Coronary artery (tissue), 2 donors: ENCODE measurements around the gene KIF5C.

Source experiments
- DNase-seq: peaks from one replicate; pipeline ENCODE4 v3.0.0-alpha.2; 2017; ENCODE audit warnings: low spot score
- H3K27ac ChIP-seq, 2 donors: fragments of 200-600 bp; sonication (generic); one replicate each; pipeline ENCODE4 v1.5.1; 2016 to 2019
- H3K4me3 ChIP-seq: fragments of 200-600 bp; sonication (generic); 2 replicates; pipeline ENCODE4 v1.5.1; 2016; ENCODE audit warnings: mild to moderate bottlenecking, moderate library complexity
- TF ChIP-seq, protein P1 (sequence below): fragments of 200-600 bp; sonication (generic); IDR thresholded peaks from one replicate; pipeline ENCODE4 v1.5.1; 2019; ENCODE audit warnings: antibody characterized with exemption

Gene KIF5C

DNA sequence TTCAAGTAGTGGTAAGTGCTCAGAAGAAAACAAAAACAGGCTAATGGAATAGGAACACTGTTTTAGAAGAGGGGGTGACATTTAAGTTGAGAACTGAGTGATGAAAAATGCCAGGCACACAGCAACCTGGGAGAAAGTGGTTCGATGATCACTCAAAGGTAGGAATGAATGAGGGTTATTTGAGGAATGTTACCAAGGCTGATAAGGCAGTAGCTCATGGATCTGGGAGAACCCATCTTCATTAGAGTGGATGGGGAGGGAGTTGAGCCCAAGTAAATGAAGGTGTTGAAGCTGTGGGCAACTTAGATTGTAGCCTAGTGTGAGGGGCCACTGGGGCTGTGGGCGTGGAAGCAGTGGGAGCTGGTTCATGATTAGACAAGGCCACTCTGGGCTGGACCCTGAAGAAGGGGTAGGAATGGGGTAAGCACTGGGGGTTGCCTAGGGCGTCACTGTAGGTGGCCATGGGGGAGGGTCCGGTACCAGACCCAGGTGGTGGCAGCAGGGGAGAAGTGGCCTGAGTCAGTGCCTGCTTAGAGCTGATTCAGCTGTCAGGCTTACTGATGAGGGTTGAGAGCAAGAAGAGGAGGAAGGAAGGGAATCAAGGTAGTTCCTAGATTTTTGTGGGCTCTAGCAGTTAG, 141.0 kb downstream of the KIF5C start:
- Histone ChIP-seq H3K4me3 (no peak overlapping the region), H3K27ac (no peak overlapping the region)
- no peak for DNase-seq
- TF ChIP-seq, protein P1, sequence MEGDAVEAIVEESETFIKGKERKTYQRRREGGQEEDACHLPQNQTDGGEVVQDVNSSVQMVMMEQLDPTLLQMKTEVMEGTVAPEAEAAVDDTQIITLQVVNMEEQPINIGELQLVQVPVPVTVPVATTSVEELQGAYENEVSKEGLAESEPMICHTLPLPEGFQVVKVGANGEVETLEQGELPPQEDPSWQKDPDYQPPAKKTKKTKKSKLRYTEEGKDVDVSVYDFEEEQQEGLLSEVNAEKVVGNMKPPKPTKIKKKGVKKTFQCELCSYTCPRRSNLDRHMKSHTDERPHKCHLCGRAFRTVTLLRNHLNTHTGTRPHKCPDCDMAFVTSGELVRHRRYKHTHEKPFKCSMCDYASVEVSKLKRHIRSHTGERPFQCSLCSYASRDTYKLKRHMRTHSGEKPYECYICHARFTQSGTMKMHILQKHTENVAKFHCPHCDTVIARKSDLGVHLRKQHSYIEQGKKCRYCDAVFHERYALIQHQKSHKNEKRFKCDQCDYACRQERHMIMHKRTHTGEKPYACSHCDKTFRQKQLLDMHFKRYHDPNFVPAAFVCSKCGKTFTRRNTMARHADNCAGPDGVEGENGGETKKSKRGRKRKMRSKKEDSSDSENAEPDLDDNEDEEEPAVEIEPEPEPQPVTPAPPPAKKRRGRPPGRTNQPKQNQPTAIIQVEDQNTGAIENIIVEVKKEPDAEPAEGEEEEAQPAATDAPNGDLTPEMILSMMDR = no peak

DNA sequence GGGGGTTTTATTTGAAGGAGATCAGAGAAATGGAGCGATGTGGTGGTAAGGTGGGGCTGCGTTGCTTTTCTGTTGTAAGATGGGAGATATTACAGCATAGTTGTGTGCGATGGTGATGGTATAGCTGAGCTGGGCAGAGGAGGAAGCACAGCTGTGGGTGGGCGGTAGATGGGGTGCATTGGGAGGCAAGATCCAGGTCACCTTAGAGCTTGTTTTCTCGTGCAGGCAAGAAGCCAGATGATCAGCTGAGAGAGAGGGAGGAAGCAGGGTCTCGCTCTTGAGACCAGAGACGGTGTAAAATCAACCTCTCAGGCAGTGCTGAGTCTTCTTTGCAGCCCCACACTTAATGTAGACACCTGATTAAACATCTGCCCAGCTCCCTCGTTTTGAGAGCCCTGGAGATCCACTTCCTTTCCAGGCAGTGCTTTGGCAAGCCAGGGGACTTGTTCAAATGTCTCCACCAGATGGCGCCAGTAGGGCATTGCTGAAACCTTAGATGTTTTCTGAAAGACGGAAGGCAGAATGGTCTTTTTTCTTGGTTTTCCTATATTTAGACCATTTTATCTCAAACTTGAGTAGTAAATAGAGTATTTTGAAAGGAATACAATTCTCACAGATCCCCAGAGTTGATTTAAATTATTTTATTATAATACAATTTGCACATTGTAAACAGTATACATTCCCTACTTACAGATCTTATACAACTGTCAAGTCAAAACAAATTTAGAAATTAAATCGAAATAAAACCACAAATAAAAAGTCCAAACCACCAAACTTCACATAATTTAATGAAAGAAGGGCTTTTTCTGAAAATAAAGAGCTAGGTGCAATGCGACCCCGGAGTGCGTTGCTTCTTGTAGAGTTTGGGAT, 142.3 kb downstream of the KIF5C start:
- TF ChIP-seq, protein P1 = peak; percentile 79
- no peak for DNase-seq
- H3K4me3 ChIP-seq = no peak overlapping the region
- H3K27ac ChIP-seq = no peak overlapping the region

DNA sequence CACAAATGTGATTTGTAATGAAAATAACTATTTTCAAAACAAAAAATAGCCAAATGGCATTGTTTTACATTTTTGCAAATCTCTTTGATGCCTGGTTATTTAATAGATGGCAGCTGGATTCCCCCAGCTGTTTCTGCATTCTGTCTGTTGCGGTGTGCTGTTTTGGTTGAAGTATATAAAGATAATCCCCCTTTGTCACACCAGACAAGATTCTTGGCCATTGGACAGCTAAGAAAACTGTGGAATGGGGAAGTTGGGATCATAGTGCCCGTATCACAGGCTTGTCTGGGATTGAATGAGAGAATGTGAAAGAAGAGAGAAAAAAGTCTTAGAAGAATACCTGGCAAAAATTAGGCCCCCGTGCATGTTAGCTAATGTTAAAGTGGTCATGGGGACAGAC, 144.0 kb downstream of the KIF5C start:
- H3K4me3 ChIP-seq = no peak overlapping the region
- DNase-seq = no peak
- no peak overlapping the region for H3K27ac ChIP-seq
- TF ChIP-seq, protein P1 = no peak

DNA sequence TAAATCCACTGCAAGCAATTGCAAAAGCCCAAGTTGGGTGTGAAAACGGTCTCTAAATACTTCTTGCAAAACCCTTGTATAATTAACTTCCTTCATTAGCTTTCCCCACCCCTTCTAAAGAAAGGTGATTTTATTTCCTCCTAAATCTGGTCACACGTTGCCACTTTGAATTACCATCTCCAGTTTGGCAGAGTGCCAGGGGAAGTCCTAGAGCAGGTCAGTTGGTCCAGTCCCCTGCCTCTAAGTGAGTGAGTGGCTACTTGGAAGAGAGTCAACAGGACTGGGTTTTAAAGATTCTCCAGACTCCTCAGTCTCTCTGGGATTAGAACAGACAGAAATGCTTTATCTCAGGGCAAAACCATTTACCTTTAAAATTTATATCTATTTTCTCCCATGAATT, 144.7 kb downstream of the KIF5C start:
- DNase-seq = no peak
- Histone ChIP-seq H3K27ac (no peak overlapping the region), H3K4me3 (no peak overlapping the region)
- TF ChIP-seq, protein P1 = no peak

DNA sequence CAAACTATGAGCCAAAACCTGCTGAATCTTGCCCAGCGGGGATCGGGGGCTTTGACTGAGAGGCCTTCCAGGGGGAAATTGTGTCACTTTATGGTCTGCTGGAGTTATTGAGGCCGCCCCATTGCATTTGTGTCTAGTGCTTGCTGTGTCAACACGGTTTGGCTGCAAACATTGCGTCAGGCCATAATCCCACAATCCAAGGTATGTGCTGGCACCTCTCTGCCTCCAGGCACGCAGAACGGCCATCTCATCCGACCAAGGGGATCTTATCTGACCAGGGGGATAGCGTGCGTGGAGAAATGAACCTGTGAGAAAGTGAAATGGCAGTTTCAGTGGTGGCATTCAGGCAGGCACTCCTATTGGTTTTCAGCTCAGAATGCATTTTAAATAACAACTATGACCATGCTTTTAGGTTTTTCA, 145.4 kb downstream of the KIF5C start:
- H3K4me3 ChIP-seq = no peak overlapping the region
- no peak overlapping the region for H3K27ac ChIP-seq
- TF ChIP-seq, protein P1 = no peak
- no peak for DNase-seq

DNA sequence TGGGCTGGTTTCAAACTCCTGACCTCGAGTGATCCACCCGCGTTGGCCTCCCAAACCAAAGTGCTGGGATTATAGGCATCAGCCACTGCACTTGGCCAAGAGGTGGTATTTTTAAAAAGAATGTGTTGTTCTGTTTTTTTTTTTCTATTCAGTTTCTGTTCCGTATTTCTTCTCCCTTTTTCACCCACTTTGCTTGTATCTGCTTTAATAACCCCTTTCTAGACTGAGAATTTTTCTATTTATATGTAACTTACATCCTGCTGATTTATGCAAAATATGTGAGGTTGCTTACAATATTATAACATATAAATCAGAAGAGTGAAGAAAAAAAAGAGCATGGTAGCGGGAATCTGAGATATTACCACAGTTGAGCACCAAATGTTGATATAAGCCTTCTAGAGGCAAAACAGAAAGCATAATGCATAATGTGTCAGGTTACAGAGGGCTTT, 146.3 kb downstream of the KIF5C start:
- TF ChIP-seq, protein P1 = no peak
- Histone ChIP-seq H3K27ac (no peak overlapping the region), H3K4me3 (no peak overlapping the region)
- DNase-seq = no peak
